ENCODE measurements around the gene ZNF787. TPM values are rescaled to one million over a fixed set of nuclear protein-coding genes. Genes with fewer than 3 reads are reported as not detected.

Gene ZNF787
- total RNA-seq, 1 experiment from 2014 or later, result 51.0 TPM

DNA sequence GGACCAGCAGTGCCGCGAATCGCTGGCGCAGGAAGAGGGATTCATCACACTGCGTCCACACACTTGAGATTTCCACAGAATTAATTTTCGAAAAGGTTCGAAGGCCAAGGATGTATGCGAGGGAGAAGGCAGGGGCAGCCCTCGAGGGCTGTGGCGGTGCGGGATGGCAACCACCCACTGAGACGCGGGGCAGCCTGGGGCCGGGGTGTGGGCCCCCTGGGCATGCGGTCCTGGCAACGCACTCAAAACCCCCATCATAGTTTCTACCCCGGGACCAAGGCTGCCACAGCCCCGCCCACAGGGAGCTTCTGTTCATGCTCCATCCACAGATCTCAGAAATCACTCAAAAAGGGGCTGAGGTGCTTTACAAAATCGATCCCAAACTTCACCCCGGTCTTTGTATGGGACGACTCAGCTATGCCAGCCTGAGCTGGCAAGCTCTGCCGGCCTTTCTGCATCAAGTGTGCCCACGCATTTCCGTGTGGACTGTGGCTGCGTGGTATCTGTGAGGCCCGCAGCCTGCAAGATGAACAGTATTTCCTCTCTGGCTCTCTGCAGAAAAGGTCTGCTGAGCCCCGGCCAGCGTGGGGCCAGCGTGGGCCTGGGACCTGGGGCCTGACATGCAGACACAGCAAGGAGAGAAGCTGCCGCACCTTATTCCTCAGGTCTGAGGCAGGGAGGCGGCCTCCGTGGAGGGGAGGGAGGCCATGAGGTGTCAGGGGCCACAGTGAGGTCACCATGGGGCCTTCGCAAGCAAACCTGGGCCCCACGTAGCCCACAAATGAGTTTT, 19.2 kb downstream of the ZNF787 start:
- intact Hi-C loops (cut with micrococcal nuclease; ENCODE audit: unreplicated experiment), result no loop called here
- ChIA-PET POLR2A (ENCODE audit: low non-redundant PET) (no interaction called here), CTCF (no interaction called here)
- Histone ChIP-seq H3K27me3 (replicated peaks; ENCODE audit: insufficient read depth, low read depth, low read length, poor library complexity) (no peaks in the 10 kb centered on the region), H3K4me3 (ENCODE audit: low read depth, low read length, poor library complexity, severe bottlenecking) (no peak overlapping the region), H3K27ac (ENCODE audit: low read depth, low read length, poor library complexity, severe bottlenecking) (no peak overlapping the region), H3K4me1 (ENCODE audit: insufficient read depth, low read length, poor library complexity, severe bottlenecking) (peaks cover 6% of the 10 kb centered on the region), H3K36me3 (ENCODE audit: insufficient read depth, low read length, poor library complexity, severe bottlenecking) (peaks cover 6% of the 10 kb centered on the region), H3K9me3 (ENCODE audit: low read depth, low read length, poor library complexity, severe bottlenecking) (no peaks in the 10 kb centered on the region)
- BruUV-seq (replicated peaks), result no TSS peak
- TF ChIP-seq EZH2 (IDR thresholded peaks at IDR 0.05; ENCODE audit: borderline replicate concordance, low read depth, low read length, poor library complexity, severe bottlenecking), result no peak
- TF ChIP-seq, protein P1, sequence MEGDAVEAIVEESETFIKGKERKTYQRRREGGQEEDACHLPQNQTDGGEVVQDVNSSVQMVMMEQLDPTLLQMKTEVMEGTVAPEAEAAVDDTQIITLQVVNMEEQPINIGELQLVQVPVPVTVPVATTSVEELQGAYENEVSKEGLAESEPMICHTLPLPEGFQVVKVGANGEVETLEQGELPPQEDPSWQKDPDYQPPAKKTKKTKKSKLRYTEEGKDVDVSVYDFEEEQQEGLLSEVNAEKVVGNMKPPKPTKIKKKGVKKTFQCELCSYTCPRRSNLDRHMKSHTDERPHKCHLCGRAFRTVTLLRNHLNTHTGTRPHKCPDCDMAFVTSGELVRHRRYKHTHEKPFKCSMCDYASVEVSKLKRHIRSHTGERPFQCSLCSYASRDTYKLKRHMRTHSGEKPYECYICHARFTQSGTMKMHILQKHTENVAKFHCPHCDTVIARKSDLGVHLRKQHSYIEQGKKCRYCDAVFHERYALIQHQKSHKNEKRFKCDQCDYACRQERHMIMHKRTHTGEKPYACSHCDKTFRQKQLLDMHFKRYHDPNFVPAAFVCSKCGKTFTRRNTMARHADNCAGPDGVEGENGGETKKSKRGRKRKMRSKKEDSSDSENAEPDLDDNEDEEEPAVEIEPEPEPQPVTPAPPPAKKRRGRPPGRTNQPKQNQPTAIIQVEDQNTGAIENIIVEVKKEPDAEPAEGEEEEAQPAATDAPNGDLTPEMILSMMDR (conservative IDR thresholded peaks at IDR 0.05; ENCODE audit: low read depth, low read length), result no peak
- DNase-seq (ENCODE audit: low spot score), result no peak

- no peak for DNase-seq (ENCODE audit: low spot score)
- TF ChIP-seq, protein P1 (conservative IDR thresholded peaks at IDR 0.05; ENCODE audit: low read depth, low read length), result no peak
- TF ChIP-seq EZH2 (IDR thresholded peaks at IDR 0.05; ENCODE audit: borderline replicate concordance, low read depth, low read length, poor library complexity, severe bottlenecking), result no peak
- POLR2A ChIA-PET (ENCODE audit: low non-redundant PET), result no interaction called here
- Histone ChIP-seq H3K9me3 (ENCODE audit: low read depth, low read length, poor library complexity, severe bottlenecking) (no peaks in the 10 kb centered on the region), H3K27ac (ENCODE audit: low read depth, low read length, poor library complexity, severe bottlenecking) (no peak overlapping the region), H3K4me3 (ENCODE audit: low read depth, low read length, poor library complexity, severe bottlenecking) (no peak overlapping the region), H3K27me3 (replicated peaks; ENCODE audit: insufficient read depth, low read depth, low read length, poor library complexity) (no peaks in the 10 kb centered on the region), H3K36me3 (ENCODE audit: insufficient read depth, low read length, poor library complexity, severe bottlenecking) (peaks cover 6% of the 10 kb centered on the region), H3K4me1 (ENCODE audit: insufficient read depth, low read length, poor library complexity, severe bottlenecking) (peaks cover 6% of the 10 kb centered on the region)
- no TSS peak for BruUV-seq (replicated peaks)
- intact Hi-C loops (cut with micrococcal nuclease; ENCODE audit: unreplicated experiment), result no loop called here
- CTCF ChIA-PET, result no interaction called here
Measured at GRCh38 chr19:56101095-56101494, 20.0 kb downstream of the ZNF787 start.

- CTCF ChIA-PET, result interaction anchor here (0.6 kb wide), 1 partner anchor 154 kb away, joined by 4 read pairs; no protein-coding TSS in a partner anchor
- POLR2A ChIA-PET (ENCODE audit: low non-redundant PET), result no interaction called here
- no peaks in the 10 kb centered on the region for H3K27me3 ChIP-seq (replicated peaks; ENCODE audit: insufficient read depth, low read depth, low read length, poor library complexity)
- H3K4me3 ChIP-seq (ENCODE audit: low read depth, low read length, poor library complexity, severe bottlenecking), result no peak overlapping the region
- no peaks in the 10 kb centered on the region for H3K4me1 ChIP-seq (ENCODE audit: insufficient read depth, low read length, poor library complexity, severe bottlenecking)
- DNase-seq (ENCODE audit: low spot score), result no peak
- peaks cover 6% of the 10 kb centered on the region for H3K36me3 ChIP-seq (ENCODE audit: insufficient read depth, low read length, poor library complexity, severe bottlenecking)
- no peaks in the 10 kb centered on the region for H3K9me3 ChIP-seq (ENCODE audit: low read depth, low read length, poor library complexity, severe bottlenecking)
- TF ChIP-seq, protein P1 (conservative IDR thresholded peaks at IDR 0.05; ENCODE audit: low read depth, low read length), result no peak
- no peak for TF ChIP-seq EZH2 (IDR thresholded peaks at IDR 0.05; ENCODE audit: borderline replicate concordance, low read depth, low read length, poor library complexity, severe bottlenecking)
- H3K27ac ChIP-seq (ENCODE audit: low read depth, low read length, poor library complexity, severe bottlenecking), result no peak overlapping the region
- no TSS peak for BruUV-seq (replicated peaks)
- intact Hi-C loops (cut with micrococcal nuclease; ENCODE audit: unreplicated experiment), result no loop called here
Measured at GRCh38 chr19:56099638-56100539, 21.2 kb downstream of the ZNF787 start.
